Epithelial cell of umbilical artery (primary cell): ENCODE results near the gene SERHL2. TPM values are rescaled to one million over a fixed set of nuclear protein-coding genes. Genes with fewer than 3 reads are reported as not detected.

Source experiments
- total RNA-seq: library from RNA; depleted of rRNA; stranded (reverse); fragments of >200 nt; gene quantifications from 2 replicates; pipeline ENCODE4 v1.2.3, GENCODE V29; 2014

SERHL2 gene, protein sequence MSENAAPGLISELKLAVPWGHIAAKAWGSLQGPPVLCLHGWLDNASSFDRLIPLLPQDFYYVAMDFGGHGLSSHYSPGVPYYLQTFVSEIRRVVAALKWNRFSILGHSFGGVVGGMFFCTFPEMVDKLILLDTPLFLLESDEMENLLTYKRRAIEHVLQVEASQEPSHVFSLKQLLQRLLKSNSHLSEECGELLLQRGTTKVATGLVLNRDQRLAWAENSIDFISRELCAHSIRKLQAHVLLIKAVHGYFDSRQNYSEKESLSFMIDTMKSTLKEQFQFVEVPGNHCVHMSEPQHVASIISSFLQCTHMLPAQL
- 0.61 and 1.9 TPM in 2 replicates for total RNA-seq

GRCh38 chr22:42553475-42554361 lies at the start of gene SERHL2:
Gene SERHL2 (plus strand): TSS chr22:42553956. CDS start chr22:42554021, 65 bp downstream.

DNA sequence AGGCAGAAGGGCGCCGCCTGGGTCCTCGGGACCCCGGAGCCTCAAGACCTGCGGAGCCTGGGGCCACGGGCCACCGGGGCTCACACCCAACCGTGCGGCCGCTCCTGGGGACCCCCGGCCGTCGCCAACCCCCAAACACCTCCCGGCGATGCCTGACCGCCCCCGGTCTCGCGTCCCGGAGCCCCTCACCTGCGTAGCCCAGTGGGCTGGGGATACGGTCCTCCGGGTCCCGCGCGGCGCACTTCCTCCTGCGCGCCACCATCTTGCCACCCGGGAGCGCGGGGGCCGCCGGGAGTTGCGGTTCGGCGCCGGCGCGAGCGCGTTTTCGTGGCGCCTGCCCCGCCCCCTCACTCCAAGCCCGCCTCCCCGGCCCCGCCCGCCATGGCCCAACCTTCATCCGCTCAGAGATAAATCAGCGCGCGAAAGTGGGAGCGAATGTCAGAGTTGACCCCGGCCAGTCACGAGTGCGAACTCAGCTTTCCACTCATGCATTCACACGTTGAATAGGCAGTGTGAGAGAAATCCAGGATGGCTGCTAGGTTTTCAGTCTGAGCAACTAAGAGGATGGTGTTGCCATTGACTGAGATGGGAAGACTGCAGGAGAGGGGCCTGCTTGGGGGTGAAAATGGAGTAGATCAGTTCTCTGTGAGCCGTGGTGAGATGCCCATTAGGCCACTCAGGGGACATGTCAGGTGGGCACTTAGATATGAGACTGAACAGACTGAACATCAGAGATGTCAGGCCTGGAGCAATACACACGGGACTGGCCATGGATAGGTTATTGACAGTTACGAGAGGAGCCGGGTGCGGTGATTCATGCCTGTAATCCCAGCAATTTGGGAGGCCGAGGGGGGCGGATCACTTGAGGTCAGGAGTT lies 34.0 kb upstream of the SERHL2 start, which contains the start of gene RRP7A:
RRP7A (minus strand) TSS at position 272 of the 877 bp plus-strand sequence; CDS start at position 262, 10 bp downstream.

GRCh38 chr22:42614312-42615091 lies 60.7 kb downstream of the SERHL2 start, which contains the start of gene POLDIP3:
Gene POLDIP3 (minus strand): TSS chr22:42614883. CDS start chr22:42614857, 26 bp downstream.

Other genes with a start within 250 kb of the SERHL2 start
- not detected in 2 replicates for gene NFAM1, start 121.6 kb upstream of the SERHL2 start, total RNA-seq
- 32.2 and 33.0 TPM in 2 replicates for gene RRP7A, start 34.2 kb upstream of the SERHL2 start, total RNA-seq
- 17.2 and 21.0 TPM in 2 replicates for gene POLDIP3, start 60.9 kb downstream of the SERHL2 start, total RNA-seq
- gene ATP5MGL, start 86.6 kb downstream of the SERHL2 start, total RNA-seq: 0.30 TPM in 1 of 2 replicates, not detected in the other
- 30.5 and 33.8 TPM in 2 replicates for gene CYB5R3, start 95.4 kb downstream of the SERHL2 start, total RNA-seq
- 9.4 and 17.8 TPM in 2 replicates for gene A4GALT, start 166.9 kb downstream of the SERHL2 start, total RNA-seq